GM19193 (cell line): ENCODE measurements around the gene ADGRV1.

Experiments
- POLR2A ChIP-seq: IDR thresholded peaks from 4 replicates; pipeline ENCODE4 v1.6.1; 2011; ENCODE audit not compliant: insufficient read depth, insufficient read length; ENCODE audit errors: extremely low read depth

The ADGRV1 gene

DNA sequence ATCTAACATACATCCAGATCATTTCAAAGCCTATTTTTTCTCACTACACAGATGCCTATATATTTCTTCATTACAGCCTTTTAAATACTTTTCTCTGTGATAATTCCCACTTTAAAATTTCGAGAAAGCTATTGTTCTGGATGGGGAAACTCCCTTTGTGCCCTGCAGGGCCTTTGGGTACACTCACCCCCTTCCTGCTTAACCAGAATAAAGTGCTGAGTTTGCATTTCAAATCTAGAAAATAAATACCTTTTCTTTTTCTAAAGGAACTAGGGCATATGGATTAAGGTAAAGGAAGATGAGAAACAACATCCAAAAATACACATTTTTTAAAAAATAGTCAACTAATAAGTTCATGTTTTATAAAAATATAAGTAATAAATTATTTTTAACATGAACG, 323.9 kb downstream of the ADGRV1 start:
- no peak for TF ChIP-seq POLR2A

DNA sequence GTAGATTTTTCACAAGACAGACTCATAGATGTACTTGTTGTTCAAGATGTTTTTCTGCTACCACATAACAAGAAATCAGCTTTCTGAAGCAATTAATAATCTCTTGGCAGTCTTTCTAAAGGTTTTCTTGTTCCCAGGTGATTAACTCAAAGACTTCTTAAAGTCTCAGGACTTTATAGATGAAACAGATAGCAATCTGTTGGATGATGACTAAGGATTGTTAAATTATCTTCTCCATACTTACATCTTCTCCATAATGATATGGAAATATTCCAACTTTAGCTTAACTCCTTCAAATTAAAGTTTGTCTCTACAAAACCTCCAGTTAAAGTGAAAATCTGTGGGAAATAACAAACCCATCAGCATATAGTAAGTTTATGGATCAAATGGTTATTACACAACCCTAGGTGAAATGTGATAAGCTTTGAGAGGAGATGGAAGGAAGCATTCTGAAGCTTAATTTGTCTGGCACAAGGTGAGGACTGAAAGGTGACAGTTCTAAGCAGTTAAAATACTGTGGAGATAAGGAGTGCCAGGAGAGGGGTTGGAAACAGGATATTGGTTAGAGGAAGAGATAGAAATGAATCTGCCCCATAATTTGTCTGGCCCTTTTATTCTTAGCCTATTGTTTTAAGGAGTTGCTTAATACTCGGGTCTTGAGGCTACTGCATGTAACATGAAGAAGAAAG, 326.7 kb downstream of the ADGRV1 start:
- TF ChIP-seq POLR2A, result no peak

DNA sequence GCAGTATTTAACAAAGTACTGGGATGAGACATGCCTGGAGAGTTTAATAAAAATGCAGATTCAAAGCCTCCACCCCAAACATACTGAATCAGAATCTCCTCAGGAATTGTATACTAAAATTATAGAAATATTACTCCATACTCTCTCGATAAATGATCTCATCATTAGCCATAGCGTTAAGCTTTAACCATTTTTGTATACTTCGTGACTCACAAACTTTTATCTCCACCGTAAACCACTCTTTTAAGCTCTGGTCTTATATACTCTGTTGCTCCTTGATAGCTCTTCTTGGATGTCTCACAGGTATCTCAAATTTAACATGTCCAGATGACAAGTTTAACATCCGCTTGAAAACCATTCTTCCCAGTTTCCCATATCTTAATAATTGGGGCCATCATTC, 327.8 kb downstream of the ADGRV1 start:
- no peak for TF ChIP-seq POLR2A

DNA sequence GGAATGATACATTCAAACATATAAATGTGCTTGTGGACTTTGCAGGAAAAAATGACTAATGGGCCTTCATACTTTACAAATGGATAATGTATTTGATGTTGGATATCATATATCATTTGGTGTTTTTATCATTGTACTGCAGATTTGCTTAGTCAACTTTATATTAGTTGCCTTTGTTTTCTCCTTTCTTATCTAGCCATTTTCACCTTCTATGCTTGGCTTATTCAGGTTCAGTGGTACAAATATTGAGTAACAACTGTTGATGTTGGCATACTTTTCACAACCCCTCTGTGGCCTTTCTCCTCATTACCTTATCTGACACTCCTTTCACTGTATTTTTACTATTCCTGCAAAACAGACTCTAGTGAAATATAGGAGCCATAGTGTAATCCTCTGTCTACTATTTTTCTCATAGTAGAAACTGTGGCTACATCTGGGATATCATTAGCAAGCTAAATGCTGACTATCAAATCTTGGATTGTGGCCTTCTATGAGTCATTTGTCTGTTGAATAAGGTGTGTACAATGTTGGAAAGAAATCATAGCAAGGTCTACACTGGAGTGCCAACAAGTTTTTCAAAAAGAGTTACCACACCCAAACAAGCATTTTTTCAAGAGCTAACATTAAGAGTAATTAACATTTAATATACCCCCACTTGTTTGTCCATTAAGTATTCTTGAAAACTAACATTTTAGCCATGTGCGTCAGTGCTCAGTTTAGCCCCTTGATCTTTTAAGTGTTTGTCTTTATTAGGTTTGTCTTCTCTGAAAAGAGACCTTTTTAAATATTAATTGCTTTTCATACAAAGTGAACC, 330.1 kb downstream of the ADGRV1 start:
- TF ChIP-seq POLR2A, result no peak

DNA sequence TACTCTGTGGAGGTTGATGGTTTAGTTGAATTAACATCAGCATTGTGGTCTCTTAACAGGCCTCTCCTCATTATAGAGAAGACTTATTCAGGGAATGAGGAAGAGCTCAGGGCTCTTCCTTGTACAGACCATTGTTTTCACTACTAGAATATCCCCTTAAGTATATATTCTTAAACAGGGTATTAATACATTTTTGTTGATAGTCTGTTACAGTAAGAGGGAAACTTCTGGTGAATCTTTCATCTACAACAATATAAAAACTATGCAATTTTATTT, 330.7 kb downstream of the ADGRV1 start:
- no peak for TF ChIP-seq POLR2A

DNA sequence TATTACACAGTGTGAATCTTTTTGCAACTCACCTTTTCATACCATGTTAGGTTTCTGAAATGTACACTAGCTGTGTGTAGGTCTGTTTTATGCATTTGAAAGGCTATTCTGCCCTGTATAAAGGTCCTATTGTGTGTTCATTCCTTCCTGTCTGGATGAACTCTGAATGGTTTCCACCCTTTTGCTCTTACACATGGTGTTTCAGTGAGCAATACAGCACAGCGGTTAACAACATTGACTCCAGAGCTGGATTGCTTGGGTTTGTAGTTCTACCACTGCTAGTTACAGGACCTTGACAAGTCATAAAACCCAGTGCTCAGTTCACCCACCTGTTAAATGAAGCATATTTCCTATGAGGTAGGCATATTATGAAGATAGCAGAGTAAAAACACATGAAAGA, 331.6 kb downstream of the ADGRV1 start:
- TF ChIP-seq POLR2A, result no peak

DNA sequence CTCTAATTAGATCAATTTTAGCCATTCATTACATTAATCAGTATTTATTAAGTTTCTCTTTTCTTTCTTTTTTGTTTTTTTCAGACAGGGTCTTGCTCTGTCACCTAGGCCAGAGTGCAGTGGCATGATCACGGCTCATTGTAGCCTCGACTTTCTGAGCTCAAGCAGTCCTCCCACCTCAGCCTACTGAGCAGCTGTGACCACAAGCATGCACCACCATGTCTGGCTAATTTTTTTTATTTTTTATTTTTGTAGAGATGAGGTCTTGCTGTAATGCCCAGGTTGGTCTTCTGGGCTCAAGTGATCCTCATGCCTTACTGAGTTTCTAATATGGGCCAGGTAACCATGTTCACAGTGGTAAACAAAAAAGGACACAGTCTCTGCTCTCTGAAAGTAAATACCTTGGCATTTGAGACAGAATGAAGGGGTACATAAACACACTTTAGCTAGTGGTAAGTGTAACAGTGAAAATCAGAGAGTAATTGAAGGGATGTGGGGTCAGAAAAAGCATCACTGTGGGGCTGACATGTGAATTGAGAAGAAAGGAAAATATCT, 336.3 kb downstream of the ADGRV1 start:
- TF ChIP-seq POLR2A, result no peak

DNA sequence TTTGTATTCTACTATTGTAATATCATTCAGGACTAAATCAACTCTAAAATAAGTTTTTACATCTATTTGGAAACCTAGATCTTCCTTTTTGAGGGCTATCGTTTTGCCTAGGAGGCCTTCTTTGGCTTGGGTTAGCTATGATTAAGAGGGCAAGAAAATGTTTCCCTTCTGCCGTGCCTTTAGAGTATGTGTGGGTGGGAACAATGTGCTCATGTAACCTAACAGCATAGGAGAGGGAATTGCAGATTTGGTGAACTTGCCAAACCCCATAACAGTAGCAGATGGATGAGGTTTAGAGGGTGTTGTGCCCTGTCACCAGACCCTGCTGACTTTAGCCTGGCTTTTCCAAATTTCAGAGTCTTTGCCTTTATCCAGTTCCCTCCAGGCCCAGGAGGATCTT, 339.0 kb downstream of the ADGRV1 start:
- no peak for TF ChIP-seq POLR2A

DNA sequence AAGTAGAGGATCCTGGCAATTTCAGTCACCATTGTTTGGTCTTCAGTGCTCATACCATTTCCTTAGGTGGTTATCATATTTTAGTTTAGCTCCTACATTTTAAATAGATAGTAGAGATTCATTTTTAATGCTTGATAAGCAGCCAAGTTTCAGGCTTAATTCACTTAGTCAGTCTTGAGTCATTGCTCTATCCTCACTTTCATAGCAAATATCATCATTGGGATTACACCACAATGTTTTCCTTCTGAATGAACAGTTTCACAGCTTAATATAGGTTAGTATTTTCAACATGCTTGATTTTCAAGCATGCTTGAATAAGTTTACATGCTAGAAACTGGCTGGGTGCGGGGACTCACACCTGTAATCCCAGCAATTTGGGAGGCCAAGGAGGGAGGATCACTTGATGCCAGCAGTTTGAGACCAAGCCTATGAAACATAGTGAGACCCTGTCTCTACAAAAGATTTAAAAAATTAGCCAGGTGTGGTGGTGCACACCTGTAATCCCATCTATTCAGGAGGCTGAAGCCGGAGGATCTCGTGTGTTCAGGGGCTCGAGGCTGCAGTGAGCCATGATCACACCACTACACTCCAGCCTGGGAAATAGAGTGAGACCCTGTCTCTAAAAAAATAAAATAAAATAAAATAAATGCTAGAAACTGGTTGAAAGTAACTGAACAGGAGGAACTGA, 339.9 kb downstream of the ADGRV1 start:
- no peak for TF ChIP-seq POLR2A

DNA sequence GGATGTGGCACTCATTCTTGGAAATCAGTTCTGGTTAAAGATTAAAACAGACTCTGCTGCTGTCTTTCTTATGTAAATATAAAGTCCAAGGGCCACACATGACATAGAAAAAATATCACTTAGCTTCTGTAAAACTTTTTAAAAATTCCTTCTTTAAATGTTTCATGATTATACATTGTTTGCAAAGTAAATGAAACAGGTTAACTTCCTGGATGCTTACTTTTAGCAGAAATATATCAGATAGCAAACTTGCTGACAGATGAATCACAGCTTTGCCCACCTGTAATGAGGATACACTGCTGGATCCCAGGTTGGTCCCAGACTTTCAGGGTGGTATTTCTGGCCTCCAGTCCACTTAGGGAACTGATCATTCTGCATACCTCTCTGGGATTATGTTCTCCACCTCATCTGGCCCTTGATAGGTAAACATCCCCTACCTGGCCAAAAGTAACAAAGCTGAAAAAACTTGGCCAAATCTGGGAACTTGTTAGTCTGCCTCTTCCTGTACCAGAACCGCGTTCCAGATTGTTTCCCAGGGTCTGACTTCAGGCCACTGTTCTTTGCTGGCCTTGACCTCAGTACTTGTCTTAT, 340.5 kb downstream of the ADGRV1 start:
- TF ChIP-seq POLR2A, result no peak

DNA sequence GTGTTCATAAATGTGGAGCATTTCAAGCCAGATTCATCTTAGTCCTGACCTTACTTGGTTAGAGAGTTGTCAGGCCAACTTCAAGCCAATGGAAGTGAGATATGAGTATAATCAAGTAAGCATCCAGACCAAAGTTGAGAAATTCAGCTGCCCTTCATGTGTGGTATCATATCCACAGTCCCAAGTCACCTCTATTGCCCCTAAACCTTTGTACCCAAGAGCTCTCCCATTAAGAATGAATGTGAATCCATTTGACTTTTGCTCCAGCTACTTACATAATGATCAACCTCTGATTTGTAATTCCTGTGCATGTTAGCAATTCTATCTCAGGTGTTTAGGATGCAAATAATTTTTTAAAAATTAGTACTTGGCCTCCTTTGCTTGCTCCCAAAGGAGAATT, 342.7 kb downstream of the ADGRV1 start:
- no peak for TF ChIP-seq POLR2A

DNA sequence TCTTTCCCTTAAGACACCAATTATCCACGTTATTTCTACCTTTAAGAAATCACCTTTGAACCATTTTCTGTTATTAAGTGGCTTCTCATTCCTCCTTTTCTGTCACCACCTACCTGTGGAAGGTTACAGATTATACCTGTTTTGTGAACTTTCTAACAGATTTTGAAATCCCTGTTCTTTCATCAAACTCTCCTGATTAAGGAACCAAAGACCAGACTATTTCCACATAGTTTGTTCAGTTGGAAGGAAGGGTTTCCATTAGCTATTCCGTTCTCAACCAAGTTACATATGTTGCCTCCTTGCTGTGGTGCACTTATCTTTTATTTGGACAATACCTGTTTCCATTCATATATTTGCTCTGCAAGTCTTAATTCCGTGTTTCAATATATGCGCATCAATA, 343.6 kb downstream of the ADGRV1 start:
- TF ChIP-seq POLR2A, result no peak

DNA sequence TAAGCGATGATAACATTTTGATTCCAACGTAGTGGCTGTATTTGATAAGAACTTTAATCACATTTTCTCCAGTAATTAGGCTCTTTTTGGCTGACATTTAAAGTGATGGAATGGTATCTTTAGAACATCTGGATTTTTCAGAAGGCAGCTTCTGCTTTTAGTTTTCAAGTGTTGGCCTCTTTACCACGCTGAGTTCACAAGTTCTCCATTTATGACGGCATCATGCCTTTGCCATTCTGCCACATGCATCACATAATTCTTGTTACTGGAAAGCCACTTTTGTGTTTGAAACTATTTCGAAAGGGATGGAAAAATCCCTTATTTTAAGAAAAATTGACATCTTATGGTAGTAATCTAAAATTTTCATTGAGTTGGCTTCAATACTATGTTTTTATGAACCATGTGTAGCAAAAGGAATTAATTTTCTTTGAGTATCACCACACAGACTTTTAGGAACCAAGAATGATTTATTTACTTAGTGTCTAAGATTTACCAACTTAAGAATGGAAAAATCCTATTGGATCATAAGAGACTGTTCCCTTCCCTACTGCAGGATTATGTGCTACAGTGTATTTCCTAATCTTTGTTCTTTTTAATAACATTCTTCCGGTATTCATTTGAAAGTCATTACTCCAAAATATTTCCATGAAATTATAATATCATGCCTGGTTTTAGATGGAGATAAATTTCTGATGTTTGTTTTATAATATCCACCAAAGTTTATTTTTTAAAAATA, 344.2 kb downstream of the ADGRV1 start:
- no peak for TF ChIP-seq POLR2A

DNA sequence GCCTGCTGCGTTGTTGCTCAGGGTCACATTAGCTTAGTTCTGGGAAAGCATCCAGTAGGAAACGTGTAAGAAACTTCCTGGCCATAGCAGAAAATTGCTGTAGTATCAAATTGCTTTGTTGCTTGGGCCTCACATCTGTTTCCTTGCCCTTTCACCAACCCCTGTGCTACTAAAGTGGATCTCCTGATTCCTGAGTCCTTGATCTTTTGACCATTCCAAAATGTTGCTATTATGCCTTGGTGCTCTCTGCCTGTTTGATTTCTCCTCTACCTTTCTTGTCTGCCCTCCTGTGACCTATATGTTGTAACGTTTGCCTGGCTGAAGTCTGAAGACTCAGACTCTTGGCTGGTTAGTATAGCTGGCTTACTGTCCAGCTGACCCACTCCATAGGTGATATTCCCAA, 350.5 kb downstream of the ADGRV1 start:
- TF ChIP-seq POLR2A, result no peak

DNA sequence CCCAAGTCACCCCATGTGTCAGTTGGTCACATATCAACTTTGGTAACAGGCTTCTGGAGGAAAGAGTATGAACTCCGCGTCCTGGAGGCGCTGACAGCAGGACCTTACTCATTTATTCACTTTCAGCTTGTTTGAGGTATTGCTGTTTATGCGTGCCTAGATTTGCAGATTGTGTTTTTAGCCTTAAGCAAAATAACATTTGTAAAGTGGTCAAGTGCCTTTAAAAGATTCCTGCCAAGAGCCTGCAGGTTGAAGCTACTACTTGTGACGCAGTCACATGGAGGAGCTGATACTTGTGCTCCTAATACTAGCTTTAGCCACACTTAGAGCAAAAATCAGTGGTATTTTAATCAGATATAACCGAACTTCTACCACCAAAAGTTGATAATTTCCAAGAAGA, 351.3 kb downstream of the ADGRV1 start:
- TF ChIP-seq POLR2A, result no peak
